Mesenchymal stem cell (in vitro differentiated cells and primary cell): ENCODE data around the gene LYZL6.

Experiments used
- DNase-seq: peaks from one replicate; pipeline ENCODE4 v3.0.0-alpha.2; 2013
- H2AFZ ChIP-seq: one replicate; pipeline ENCODE4 v1.6.1; 2013; ENCODE audit warnings: low read depth, mild to moderate bottlenecking, control low read depth, inconsistent platforms, low read length, moderate library complexity
- H2AK5ac ChIP-seq: 2 replicates; pipeline ENCODE4 v1.6.1; 2013; ENCODE audit warnings: low read length, moderate library complexity, mild to moderate bottlenecking, inconsistent platforms; ENCODE audit not compliant: severe bottlenecking
- H2BK120ac ChIP-seq: one replicate; pipeline ENCODE4 v1.6.1; 2013; ENCODE audit warnings: low read depth, mild to moderate bottlenecking, inconsistent platforms, low read length, moderate library complexity
- H2BK12ac ChIP-seq, 2 experiments: one replicate each; pipeline ENCODE4 v1.6.1; 2013; ENCODE audit warnings: inconsistent platforms in 2 of 2, low read length in 2 of 2, mild to moderate bottlenecking in 2 of 2, moderate library complexity in 2 of 2, control low read depth in 1 of 2
- H2BK15ac ChIP-seq: one replicate; pipeline ENCODE4 v1.6.1; 2013; ENCODE audit warnings: mild to moderate bottlenecking, low read depth, inconsistent platforms; ENCODE audit not compliant: poor library complexity, severe bottlenecking
- H2BK5ac ChIP-seq: 2 replicates; pipeline ENCODE4 v1.6.1; 2013; ENCODE audit warnings: low read depth, mild to moderate bottlenecking, low read length, control low read depth, inconsistent platforms; ENCODE audit not compliant: poor library complexity, severe bottlenecking
- H3K14ac ChIP-seq, 2 experiments: one replicate each; pipeline ENCODE4 v1.6.1; 2013; ENCODE audit warnings: inconsistent platforms in 2 of 2, low read length in 2 of 2, control low read depth in 1 of 2, mild to moderate bottlenecking in 1 of 2, moderate library complexity in 1 of 2
- H3K18ac ChIP-seq, 2 experiments: one replicate each; pipeline ENCODE4 v1.6.1; 2013; ENCODE audit warnings: inconsistent platforms in 2 of 2, low read length in 2 of 2, control low read depth in 1 of 2, low read depth in 1 of 2, mild to moderate bottlenecking in 1 of 2
- H3K23ac ChIP-seq, 2 experiments: one replicate each; pipeline ENCODE4 v1.6.1; 2013; ENCODE audit warnings: inconsistent platforms in 2 of 2, low read length in 2 of 2, mild to moderate bottlenecking in 2 of 2, moderate library complexity in 2 of 2, control low read depth in 1 of 2
- H3K27ac ChIP-seq: 2 replicates; pipeline ENCODE4 v1.5.1; 2013; ENCODE audit warnings: mild to moderate bottlenecking, moderate library complexity, low read length, control low read depth, inconsistent platforms; ENCODE audit not compliant: poor library complexity, severe bottlenecking
- H3K27me3 ChIP-seq, 2 experiments: 2 replicates each; pipeline versions ENCODE4 v1.6.1 to v1.7.0; 2013; ENCODE audit warnings: low read length in 2 of 2, mild to moderate bottlenecking in 2 of 2, moderate library complexity in 2 of 2, control low read depth in 1 of 2, inconsistent platforms in 1 of 2; ENCODE audit not compliant: control insufficient read depth in 1 of 2, insufficient read depth in 1 of 2
- H3K36me3 ChIP-seq, 2 experiments: 2 replicates each; pipeline versions ENCODE4 v1.6.1 to v1.7.0; 2013; ENCODE audit warnings: low read length in 2 of 2, control low read depth in 1 of 2, inconsistent platforms in 1 of 2, low read depth in 1 of 2, mild to moderate bottlenecking in 1 of 2; ENCODE audit not compliant: insufficient read depth in 2 of 2, control insufficient read depth in 1 of 2
- H3K4ac ChIP-seq, 2 experiments: one replicate each; pipeline ENCODE4 v1.6.1; 2013; ENCODE audit warnings: inconsistent platforms in 2 of 2, low read length in 2 of 2, mild to moderate bottlenecking in 2 of 2, moderate library complexity in 2 of 2, control low read depth in 1 of 2, low read depth in 1 of 2
- H3K4me1 ChIP-seq: 2 replicates; pipeline ENCODE4 v1.6.1; 2013; ENCODE audit warnings: low read depth, low read length, control low read depth; ENCODE audit not compliant: control insufficient read depth, insufficient read depth
- H3K4me2 ChIP-seq: 2 replicates; pipeline ENCODE4 v1.6.1; 2013; ENCODE audit warnings: low read length, mild to moderate bottlenecking, inconsistent platforms; ENCODE audit not compliant: poor library complexity, severe bottlenecking
- H3K4me3 ChIP-seq, 2 experiments: 2 replicates each; pipeline versions ENCODE4 v1.5.1 to v1.7.0; 2013; ENCODE audit warnings: low read length in 2 of 2, mild to moderate bottlenecking in 2 of 2, control low read depth in 1 of 2, low read depth in 1 of 2; ENCODE audit not compliant: insufficient read depth in 1 of 2
- H3K79me1 ChIP-seq: replicated peaks from 2 replicates; pipeline ENCODE4 v1.6.1; 2013; ENCODE audit warnings: mild to moderate bottlenecking, control low read depth, low read length, inconsistent platforms; ENCODE audit not compliant: poor library complexity, severe bottlenecking
- H3K9ac ChIP-seq: 2 replicates; pipeline ENCODE4 v1.7.0; 2013; ENCODE audit warnings: mild to moderate bottlenecking, low read length, moderate library complexity
- H3K9me3 ChIP-seq: 2 replicates; pipeline ENCODE4 v1.7.0; 2013; ENCODE audit warnings: mild to moderate bottlenecking, low read length; ENCODE audit not compliant: control insufficient read depth
- H4K8ac ChIP-seq: one replicate; pipeline ENCODE4 v1.6.1; 2013; ENCODE audit warnings: inconsistent platforms, mild to moderate bottlenecking, low read length, moderate library complexity
- H4K91ac ChIP-seq: one replicate; pipeline ENCODE4 v1.6.1; 2013; ENCODE audit warnings: mild to moderate bottlenecking, low read length, inconsistent platforms
- WGBS: methylation state at CpG from one replicate; pipeline ENCODE4 v1.1.7; 2013; ENCODE audit warnings: mixed read lengths; 5-methylcytosine and 5-hydroxymethylcytosine counted together

LYZL6 gene

DNA sequence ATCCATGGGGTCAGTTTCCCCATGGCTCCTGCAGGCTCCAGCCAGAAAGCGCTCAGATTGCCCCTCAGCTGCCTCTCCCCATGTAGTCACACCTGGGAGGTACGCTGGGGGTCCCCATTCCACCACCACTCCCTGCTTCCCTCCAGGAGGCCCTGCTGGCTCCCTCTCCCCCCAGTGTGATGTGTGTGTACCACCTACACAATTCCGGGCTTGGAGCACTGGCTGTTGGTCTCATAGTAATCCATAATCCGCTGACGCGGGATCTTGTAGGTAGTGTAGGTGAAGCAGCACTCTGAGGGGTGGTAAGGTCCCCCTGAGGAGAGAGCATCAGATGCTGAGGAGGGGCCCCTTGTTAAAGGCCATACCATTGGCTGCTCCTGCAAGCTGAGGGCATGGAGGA lies 40.6 kb upstream of the LYZL6 start:
- H2AK5ac ChIP-seq = no peak overlapping the region
- H3K4me3 ChIP-seq = no peak overlapping the region
- no peak overlapping the region for H2BK120ac ChIP-seq
- no peaks in the 10 kb centered on the region for H3K36me3 ChIP-seq
- no peaks in the 10 kb centered on the region for H3K4me1 ChIP-seq
- H3K27ac ChIP-seq = no peak overlapping the region
- H3K9ac ChIP-seq = no peak overlapping the region
- no peaks in the 10 kb centered on the region for H3K79me1 ChIP-seq
- peaks cover 0 to 35% of the 10 kb centered on the region in 2 experiments for H3K27me3 ChIP-seq
- H3K23ac ChIP-seq = no peak overlapping the region
- H2BK12ac ChIP-seq = no peak overlapping the region
- H3K4ac ChIP-seq = no peak overlapping the region
- 83% methylated on average over 6 of the region's 6 CpGs for WGBS
- no peak overlapping the region for H4K91ac ChIP-seq
- no peak overlapping the region for H3K4me2 ChIP-seq
- no peak overlapping the region for H2BK15ac ChIP-seq
- no peak overlapping the region for H2BK5ac ChIP-seq
- no peak overlapping the region for H3K18ac ChIP-seq
- no peak overlapping the region for H3K14ac ChIP-seq
- H2AFZ ChIP-seq = no peak overlapping the region
- DNase-seq = no peak
- no peaks in the 10 kb centered on the region for H3K9me3 ChIP-seq
- no peak overlapping the region for H4K8ac ChIP-seq

DNA sequence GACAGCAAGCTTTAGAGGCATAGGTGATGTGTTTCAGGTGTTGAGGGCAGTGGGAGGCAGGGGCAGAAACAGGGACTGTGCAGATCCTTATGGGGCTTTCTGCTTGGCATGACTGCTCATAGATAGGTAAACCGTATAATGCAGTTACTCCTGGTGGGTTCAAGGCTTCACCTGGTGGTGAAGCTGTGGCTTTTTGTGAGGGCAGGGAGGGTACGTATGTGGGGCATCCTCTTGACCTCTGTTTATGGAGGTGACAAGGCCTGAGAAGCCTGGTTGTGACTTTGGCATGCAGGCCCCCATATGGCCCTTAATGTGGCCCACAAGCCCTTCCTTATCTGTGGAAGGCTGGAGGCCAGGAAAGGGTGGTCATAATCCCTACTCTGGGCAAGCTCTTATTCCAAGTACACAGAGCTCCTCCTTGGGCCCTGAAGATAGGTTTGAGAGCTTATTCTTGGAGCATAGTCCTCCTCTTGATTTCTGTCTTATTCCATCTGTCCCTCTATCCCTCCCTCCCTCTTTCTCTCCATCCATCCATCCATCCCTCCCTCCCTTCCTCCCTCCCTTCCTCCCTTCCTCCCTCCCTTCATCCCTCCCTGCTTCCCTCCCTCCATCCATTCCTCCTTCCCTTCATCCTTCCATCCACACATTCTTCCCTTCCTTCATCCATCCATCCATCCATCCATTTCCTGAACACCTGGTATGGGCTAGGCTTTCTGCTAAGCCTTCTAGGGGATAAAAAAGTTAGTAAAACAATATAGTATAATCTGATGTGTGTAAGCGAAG lies 39.1 kb upstream of the LYZL6 start:
- Histone ChIP-seq H3K36me3 (no peaks in the 10 kb centered on the region), H3K14ac (no peak overlapping the region), H3K18ac (no peak overlapping the region), H3K27me3 (peaks cover 0 to 43% of the 10 kb centered on the region in 2 experiments), H3K27ac (no peak overlapping the region), H3K23ac (no peak overlapping the region), H3K9ac (no peak overlapping the region), H4K91ac (no peak overlapping the region), H3K4me1 (no peaks in the 10 kb centered on the region), H3K4me3 (no peak overlapping the region), H4K8ac (no peak overlapping the region), H2BK12ac (no peak overlapping the region), H3K4me2 (no peak overlapping the region), H3K4ac (no peak overlapping the region), H2BK5ac (no peak overlapping the region), H3K9me3 (no peaks in the 10 kb centered on the region), H2BK120ac (no peak overlapping the region), H2BK15ac (no peak overlapping the region), H2AFZ (no peak overlapping the region), H2AK5ac (no peak overlapping the region), H3K79me1 (no peaks in the 10 kb centered on the region)
- 88% methylated on average over 3 of the region's 3 CpGs for WGBS
- DNase-seq = no peak

DNA sequence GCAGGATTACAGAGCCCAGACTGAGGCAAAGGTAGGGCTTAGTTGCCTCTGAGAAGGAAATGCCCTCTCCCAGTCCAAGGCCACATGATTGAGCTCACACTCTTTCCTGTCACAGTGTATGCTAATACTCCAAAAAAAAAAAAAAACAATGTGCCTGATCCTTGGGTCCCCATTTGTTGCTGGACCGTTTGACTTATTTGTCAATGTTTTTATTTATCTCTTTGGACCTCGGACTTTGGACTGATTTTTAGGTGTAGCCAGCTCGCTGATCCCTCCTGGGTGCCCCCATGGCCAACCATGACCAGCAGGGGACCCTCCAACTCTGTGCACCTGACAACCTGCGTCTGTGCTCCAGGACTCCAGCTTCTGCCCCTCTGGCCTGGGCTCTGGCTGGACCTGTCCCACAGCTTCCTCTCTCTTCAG lies 38.4 kb upstream of the LYZL6 start:
- H2AFZ ChIP-seq = no peak overlapping the region

DNA sequence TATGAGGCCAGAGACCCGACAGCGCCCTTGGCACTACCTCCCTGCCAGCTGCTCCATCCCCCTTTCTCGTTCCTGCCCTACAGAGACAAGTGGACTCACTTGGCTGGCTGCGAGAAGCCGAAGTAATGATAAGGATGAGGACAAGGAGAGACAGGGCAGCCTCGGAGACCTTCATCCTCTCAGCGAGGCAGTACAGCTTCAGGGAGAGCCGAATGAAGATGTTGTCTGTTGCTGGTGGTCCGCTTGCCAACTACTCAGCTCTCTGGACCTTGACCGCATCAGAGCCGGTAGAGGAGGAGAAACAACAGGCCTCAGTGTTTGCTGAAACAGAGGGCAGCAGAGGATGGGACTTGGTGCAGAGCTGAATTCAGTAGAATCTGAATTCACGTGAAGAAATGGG lies 37.7 kb upstream of the LYZL6 start, which contains the start of gene CCL16:
Gene CCL16, minus strand, starts transcription at position 252 of the 400 bp plus-strand sequence. Its CDS starts 77 bp downstream, at position 175.
- WGBS = 88% methylated on average over 11 of the region's 12 CpGs
- peaks cover 0 to 44% of the 10 kb centered on the region in 2 experiments for H3K27me3 ChIP-seq
- no peak within 1 kb of the TSS for H3K14ac ChIP-seq
- H3K18ac ChIP-seq = no peak within 1 kb of the TSS
- no peaks in the 10 kb centered on the region for H3K9me3 ChIP-seq
- DNase-seq = no peak
- no peaks in the 10 kb centered on the region for H3K36me3 ChIP-seq
- no peak within 1 kb of the TSS for H3K4ac ChIP-seq
- no peaks in the 10 kb centered on the region for H3K79me1 ChIP-seq
- H2BK15ac ChIP-seq = no peak within 1 kb of the TSS
- no peak within 1 kb of the TSS for H4K8ac ChIP-seq
- no peak within 1 kb of the TSS for H3K27ac ChIP-seq
- no peak within 1 kb of the TSS for H3K4me2 ChIP-seq
- no peak within 1 kb of the TSS for H2BK12ac ChIP-seq
- H4K91ac ChIP-seq = no peak within 1 kb of the TSS
- no peak within 1 kb of the TSS for H3K23ac ChIP-seq
- H2AK5ac ChIP-seq = no peak within 1 kb of the TSS
- H3K4me1 ChIP-seq = no peaks in the 10 kb centered on the region
- H2AFZ ChIP-seq = no peak within 1 kb of the TSS
- H3K9ac ChIP-seq = no peak within 1 kb of the TSS
- H2BK5ac ChIP-seq = no peak within 1 kb of the TSS
- H3K4me3 ChIP-seq = no peak within 1 kb of the TSS
- H2BK120ac ChIP-seq = no peak within 1 kb of the TSS

More for the DNA sequence above, 38.4 kb upstream of the LYZL6 start:
- Histone ChIP-seq H3K4me2 (no peak overlapping the region), H3K9me3 (no peaks in the 10 kb centered on the region), H4K91ac (no peak overlapping the region), H3K9ac (no peak overlapping the region), H3K27ac (no peak overlapping the region), H2BK120ac (no peak overlapping the region), H2BK15ac (no peak overlapping the region), H2BK12ac (no peak overlapping the region), H3K18ac (no peak overlapping the region), H3K79me1 (no peaks in the 10 kb centered on the region), H4K8ac (no peak overlapping the region), H2AK5ac (no peak overlapping the region), H3K4ac (no peak overlapping the region), H3K4me3 (no peak overlapping the region), H2BK5ac (no peak overlapping the region), H3K4me1 (no peaks in the 10 kb centered on the region), H3K14ac (no peak overlapping the region), H3K27me3 (peaks cover 0 to 44% of the 10 kb centered on the region in 2 experiments), H3K36me3 (no peaks in the 10 kb centered on the region), H3K23ac (no peak overlapping the region)
- no peak for DNase-seq
- WGBS = 74% methylated on average over 4 of the region's 4 CpGs
